NCI-H1436 treated with DMSO at 0.1 percent for 48 hours (cell line): ENCODE measurements around the gene EXOC4.

Experiments used
- DNase-seq: peaks from one replicate; lab custom pipeline; 2025; lab: John Stamatoyannopoulos, UW

The EXOC4 gene

DNA sequence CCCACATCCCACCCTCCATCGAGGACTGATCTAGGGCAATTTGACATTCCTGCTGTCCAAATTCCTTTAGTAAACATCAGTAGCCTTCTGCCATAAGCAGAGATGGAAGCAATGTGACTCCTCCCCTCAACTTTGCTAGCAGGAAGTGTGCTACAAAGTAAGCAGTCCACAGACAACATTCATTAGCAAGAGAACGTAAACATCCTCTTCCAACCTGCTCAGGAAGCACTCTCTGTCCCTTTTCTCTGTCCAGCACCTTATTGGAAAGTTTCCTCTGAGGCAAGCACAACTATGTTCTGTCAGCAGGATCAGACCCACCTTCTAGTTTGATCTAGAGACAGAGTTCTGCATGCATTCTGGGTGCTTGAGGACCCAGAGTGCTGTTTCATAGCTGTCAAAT lies 826.1 kb downstream of the EXOC4 start:
- DNase-seq, result no peak

DNA sequence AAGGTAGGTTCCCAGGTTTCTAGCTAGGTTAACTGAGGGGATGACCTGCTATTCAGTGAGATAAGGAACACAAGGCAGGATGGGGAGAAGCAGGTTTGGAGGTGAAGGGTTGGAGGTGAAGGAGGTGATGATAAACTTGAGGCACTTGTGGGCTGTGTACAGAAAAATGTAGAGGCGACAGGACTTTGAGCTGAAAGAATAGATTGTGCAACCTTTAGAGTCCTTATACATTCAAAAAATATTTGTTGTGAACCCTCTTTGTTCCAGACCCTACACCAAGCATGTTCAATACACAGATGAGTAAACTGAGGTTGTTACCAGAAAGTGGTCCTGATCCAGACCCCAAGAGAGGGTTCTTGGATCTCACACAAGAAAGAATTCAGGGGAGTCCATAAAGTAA lies 828.8 kb downstream of the EXOC4 start:
- no peak for DNase-seq

DNA sequence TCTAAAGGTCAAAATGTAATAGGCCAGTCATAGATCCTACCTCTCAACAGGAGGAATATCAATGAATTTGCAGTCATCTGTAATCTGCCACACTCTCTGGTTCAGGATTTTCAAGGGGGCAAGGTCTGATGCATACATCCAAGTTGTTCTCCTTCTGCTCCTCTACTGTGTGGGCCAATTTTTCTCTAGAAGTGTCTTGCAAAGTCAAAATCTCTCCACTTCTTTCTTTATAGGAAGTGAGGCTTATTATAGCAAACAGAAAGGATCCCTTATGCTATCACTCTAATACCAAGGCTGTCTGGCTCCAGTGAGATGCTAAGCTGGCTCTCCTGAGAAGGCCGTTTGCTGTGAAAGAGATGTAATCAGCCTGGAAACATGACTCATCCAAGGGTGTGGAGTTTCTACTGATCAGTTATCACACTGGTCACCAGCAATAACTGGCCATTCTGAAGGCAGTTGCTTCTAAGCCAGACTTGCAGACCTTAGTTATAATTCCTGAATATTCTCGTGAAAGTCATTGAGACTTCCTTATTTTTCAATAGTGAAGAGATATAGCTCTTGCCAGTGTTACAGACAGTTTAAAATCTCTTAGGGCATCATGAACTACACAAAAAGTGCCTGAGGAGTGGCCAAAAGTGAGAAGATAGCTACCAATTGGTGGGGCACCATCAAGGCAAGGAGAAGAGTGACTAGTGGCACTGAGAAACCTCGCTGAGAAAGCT lies 831.0 kb downstream of the EXOC4 start:
- DNase-seq, result no peak

DNA sequence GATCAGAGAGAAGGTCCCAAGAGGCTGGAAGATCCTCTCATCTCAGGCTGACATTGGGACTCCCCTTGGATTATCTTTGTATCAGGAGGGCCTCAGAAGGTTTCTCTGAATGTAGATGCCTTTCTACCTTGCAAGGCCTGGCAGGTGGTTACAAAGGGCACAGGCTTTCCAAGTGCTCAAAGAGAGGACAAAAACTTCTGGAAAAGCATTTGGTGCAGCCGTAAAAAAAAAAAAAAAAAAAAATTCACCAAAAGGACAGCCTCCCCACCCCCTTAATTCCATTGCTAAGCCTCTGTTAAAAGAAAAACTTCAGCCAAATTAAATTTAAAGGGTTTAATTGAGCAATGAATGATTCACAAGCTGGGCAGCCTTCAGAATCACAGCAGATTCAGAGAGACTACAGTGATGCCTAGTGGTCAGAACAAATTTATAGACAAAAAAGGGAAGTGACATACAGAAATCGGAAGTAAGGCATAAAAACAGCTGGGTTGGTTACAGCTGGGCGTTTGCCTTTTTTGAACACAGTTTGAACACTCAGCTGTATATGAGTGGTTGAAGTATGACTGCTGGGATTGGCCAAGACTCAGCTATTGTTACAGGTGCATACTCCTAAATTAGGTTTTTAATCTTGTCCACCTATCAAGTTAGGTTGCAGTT lies 831.7 kb downstream of the EXOC4 start:
- no peak for DNase-seq

DNA sequence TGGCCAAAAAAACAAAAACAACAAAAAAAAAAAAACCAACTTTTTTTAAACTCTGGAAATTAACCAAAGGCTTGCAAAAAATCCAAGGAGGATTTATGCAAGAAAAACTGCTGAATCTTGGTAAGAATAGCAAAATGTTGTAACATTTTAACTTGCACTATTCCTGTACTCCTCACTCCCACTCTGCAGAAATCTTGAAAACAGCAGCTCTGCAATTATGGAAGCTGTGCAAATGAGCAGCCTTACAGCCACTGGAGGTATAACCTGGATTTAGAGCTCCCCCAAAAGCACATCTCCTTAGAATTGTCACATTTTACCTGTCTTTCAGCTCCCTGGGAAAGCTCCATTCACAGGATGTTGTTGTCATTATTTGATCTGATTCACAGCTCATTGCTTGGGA lies 832.4 kb downstream of the EXOC4 start:
- DNase-seq, result no peak

DNA sequence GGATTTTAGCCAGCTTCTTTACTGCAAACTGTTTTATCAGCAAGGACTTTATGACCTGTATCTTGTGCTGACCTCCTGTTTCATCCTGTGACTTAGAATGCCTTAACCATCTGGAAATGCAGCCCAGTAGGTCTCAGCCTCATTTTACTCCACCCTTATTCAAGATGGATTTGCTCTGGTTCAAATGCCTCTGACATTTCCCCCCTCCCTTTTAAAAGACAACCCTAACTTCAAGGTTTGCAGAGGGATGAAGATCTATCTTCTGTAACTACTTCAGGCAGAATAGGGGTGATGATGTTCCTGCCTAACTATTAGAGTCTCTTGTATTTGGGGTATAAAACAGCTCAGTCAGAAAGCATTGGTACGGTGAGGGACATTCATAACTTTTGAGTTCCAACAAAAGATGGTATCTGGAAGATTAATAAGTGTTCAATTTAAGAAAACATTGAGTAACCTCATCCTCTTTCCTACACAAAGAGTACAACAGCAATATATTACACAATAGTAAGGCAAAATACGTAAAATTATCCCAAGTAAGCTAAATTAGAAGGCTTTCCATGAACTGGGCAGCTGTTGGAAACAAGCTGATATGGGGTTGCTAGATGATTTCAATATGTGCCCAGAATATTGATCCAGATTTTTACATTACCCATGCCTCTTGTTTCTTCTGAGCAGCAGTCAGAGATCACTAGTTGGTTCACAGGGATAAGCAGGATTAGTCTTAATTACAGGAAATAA lies 834.3 kb downstream of the EXOC4 start:
- DNase-seq, result no peak

DNA sequence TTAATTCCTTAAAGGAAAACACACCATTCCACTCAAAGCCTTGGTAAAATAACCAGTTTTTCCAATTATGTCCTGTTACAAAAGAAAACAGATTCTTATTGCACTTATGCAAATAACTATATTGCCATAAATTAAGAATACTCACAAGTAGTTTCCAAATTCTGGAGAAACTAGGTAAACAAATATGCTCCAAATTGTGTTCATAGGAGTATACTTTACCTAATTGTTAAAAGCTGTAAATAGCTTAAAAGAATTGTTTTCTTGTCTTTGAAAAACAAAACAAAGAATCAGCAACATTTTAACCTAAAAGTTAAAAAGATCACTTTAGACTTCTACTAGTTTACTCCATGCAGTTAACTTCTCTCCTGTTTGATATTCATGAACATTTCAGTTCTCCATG lies 835.3 kb downstream of the EXOC4 start:
- DNase-seq, result no peak

DNA sequence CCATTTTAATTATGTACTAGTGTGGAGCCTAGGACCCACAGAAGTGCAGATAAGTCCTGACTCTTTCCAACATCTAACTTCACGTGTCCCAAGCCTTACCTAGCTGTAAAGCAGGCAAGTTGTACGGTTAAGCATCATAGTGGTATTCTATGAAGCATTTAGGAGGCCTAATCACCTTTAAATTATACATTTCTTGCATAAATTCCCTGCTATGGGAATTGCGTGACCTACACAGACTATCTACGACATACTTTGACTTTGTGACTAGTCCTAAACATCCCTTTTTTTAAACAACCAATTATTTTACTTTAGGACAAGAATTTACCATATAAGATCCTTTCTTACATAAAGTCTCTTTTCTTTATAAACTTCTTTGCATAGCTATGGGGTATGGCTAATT lies 836.6 kb downstream of the EXOC4 start:
- DNase-seq, result no peak

DNA sequence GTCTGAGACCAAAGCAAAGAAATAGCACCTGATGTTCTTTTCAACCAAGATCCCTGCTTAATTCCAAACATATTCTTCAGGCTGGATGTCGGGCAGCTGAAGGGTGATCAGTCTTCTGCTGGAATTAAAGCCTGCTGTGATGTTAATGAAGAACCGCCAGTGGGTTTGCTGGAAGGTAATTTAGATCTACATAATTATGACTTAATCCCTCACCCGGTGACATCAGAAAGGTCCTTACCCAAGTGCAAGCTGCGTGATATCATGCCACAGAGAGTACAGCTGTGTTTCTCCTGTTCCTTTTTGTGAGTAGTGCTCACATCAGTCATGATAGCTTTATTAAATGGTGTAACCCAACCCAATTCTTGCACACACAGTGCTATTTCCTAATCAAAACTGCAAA lies 845.2 kb downstream of the EXOC4 start:
- no peak for DNase-seq

DNA sequence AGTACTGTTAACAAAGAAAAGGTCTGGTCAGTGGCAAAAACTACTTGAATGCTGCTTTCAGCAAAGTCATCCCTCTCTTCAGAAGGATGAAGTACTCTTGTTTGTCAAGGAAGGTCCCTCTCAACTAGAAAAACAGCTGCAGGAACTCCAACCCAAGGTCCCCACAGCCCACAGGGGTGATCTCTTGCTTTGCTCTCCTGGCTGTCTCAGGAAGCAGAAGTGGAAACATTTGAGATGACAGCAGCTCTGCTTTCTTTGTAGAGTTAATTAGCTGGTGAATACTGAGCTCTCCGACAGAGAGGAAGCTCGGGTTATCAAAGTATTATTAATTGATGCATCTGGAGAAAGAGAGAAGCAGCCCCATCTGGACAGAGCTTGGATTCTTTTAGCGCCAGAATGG lies 848.8 kb downstream of the EXOC4 start:
- DNase-seq, result no peak

DNA sequence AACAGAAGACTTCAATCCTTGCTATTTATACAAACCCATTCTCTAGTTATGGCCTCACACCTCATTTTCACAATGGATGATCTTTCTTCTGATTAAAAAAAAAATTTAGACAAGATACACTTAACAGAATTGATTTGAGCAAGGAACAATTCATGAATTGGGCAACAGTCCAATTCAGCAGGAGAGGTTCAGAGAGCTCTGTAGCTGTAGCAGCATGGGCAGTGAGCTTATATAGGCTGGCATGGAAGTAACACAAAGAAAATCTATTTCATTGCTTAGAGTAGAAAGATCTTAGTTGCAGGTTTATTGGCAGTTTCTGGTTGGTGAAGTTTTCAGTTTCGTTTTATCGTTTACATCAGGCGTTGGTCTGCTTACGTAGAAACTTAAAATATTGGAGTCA lies 851.3 kb downstream of the EXOC4 start:
- no peak for DNase-seq

DNA sequence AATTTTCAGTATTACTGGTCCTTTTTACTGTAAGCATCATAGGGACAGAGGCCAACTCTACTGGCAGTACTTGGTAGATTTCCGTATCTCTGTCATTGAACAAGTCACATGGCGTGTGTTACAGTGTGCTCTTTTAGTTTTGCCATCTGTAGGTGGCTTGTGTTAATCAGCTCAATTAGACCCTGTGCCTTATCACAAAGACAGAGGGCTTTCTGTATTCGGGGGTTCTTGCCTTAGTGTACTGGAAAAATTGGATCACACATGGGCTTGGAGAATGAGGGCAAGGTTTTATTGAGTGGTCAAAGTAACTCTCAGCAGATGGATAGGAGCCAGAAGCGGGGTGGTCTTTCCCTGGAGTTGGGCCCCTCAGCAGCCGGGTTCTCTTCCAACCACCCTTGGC lies 853.0 kb downstream of the EXOC4 start:
- no peak for DNase-seq

DNA sequence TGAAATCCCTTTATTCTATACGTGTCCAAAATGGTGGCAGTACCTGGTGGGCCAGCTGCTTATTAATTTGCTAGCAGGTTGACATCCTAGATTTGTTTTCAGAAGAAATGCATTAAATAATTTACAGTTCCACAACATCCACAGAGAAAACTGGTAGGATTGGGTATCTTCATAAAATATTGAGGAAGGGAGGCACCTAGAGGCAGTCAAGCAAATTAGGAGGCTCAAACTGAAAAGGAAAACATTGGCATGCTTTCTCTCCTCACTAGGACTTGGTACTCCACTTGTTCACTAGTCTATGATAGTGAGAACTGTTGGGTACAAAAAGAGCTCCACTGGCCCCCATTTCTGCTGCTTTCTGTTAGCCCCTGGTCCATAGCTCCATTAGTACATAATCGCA lies 855.9 kb downstream of the EXOC4 start:
- no peak for DNase-seq

DNA sequence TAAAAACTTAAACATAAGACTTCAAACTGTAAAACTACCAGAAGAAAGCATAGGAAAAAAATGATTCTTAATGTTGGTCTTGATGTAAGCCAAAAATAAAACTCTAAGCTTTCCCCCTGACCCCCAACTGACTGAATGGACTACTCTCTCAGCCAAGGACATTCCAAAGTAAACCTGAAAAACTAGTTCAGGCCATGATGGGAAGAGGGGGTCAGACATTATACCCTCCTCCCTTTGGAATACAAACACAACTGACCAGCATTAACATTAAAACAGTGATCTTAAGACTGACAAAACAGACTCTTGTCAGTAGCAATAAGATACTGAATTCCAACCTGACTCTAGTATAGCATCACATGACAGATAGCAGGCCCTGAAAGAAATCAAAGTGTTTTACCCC lies 860.8 kb downstream of the EXOC4 start:
- no peak for DNase-seq

DNA sequence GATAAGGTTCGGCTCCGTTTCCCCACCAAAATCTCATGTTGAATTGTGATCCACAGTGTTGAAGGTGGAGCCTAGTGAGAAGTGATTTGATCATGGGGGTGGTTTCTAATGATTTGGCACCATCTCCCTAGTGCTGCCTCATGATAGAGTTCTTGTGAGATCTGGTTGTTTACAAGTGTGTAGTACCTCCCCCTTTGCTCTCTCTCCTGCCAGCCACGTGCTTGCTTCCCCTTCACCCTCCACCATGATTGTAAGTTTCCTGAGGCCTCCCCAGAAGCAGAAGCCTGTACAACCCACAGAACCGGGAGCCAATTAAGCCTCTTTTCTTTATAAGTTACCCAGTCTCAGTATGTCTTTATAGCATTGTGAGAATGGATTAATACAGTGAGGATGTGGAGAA lies 862.1 kb downstream of the EXOC4 start:
- no peak for DNase-seq
